K562 (cell line): Measurements from ENCODE around the gene POT1. TPM values are rescaled to one million over a fixed set of nuclear protein-coding genes. Genes with fewer than 3 reads are reported as not detected.

Experiments
- BRD9 ChIP-seq: fragments of 450-650 bp; IDR thresholded peaks from 2 replicates; pipeline ENCODE4 v1.6.1; 2018; ENCODE audit warnings: low read depth; ENCODE audit not compliant: partially characterized antibody
- CBX5 ChIP-seq: IDR thresholded peaks from 2 replicates; pipeline ENCODE4 v1.6.1; 2014; ENCODE audit warnings: low read depth, borderline replicate concordance
- ETV6 ChIP-seq, 3 experiments: fragments of 150-350 bp in 1 of 3; sonication (generic) in 1 of 3; formaldehyde crosslinking in 1 of 3; IDR thresholded peaks; 2 replicates each; pipeline versions ENCODE4 v1.6.1 to v1.8.0; 2014 to 2022; ENCODE audit warnings: borderline replicate concordance in 2 of 3, low read depth in 2 of 3, antibody characterized with exemption in 1 of 3, low read length in 1 of 3, mild to moderate bottlenecking in 1 of 3, missing genetic modification reagents in 1 of 3
- HDGF ChIP-seq: fragments of 450-650 bp; IDR thresholded peaks from 2 replicates; pipeline ENCODE4 v1.6.1; 2016
- MAZ ChIP-seq, 2 experiments: fragments of 450-650 bp in 1 of 2; sonication (generic) in 1 of 2; formaldehyde crosslinking; IDR thresholded peaks in 1 of 2; conservative IDR thresholded peaks in 1 of 2; 2 replicates each; pipeline versions ENCODE4 v1.4.0 to v1.5.0; 2020; ENCODE audit warnings: mild to moderate bottlenecking in 1 of 2, missing genetic modification reagents in 1 of 2
- MTF1 ChIP-seq: fragments of 250-450 bp; sonication (Bioruptor Pico); IDR thresholded peaks from 2 replicates; pipeline ENCODE4 v1.9.0; 2021; ENCODE audit warnings: moderate library complexity, mild to moderate bottlenecking, inconsistent platforms, borderline replicate concordance
- NCOA2 ChIP-seq, 2 experiments: fragments of 450-650 bp; IDR thresholded peaks; 2 replicates each; pipeline ENCODE4 v1.6.1; 2018; ENCODE audit warnings: mild to moderate bottlenecking in 2 of 2, moderate library complexity in 1 of 2; ENCODE audit not compliant: partially characterized antibody in 2 of 2
- POU5F1 ChIP-seq: fragments of 150-350 bp; IDR thresholded peaks from 2 replicates; pipeline ENCODE4 v1.6.1; 2014; ENCODE audit warnings: borderline replicate concordance, low read length, low read depth, mild to moderate bottlenecking; ENCODE audit not compliant: partially characterized antibody
- RBM25 ChIP-seq: fragments of 200-400 bp; formaldehyde crosslinking; IDR thresholded peaks from 2 replicates; pipeline ENCODE4 v1.6.1; 2018; ENCODE audit warnings: low read length, low read depth, moderate library complexity; ENCODE audit not compliant: severe bottlenecking
- SMC3 ChIP-seq: conservative IDR thresholded peaks from 2 replicates; pipeline ENCODE4 v1.6.1; 2011; ENCODE audit warnings: low read depth, low read length, improper control_type of control experiment; ENCODE audit not compliant: insufficient read depth
- SOX6 ChIP-seq: fragments of 450-650 bp; IDR thresholded peaks from 2 replicates; pipeline ENCODE4 v1.6.1; 2014; ENCODE audit warnings: mild to moderate bottlenecking
- THRAP3 ChIP-seq: fragments of 450-650 bp; IDR thresholded peaks from 2 replicates; pipeline ENCODE4 v1.6.1; 2016; ENCODE audit warnings: mild to moderate bottlenecking, inconsistent platforms, borderline replicate concordance
- ZFP1 ChIP-seq: fragments of 450-650 bp; formaldehyde crosslinking; IDR thresholded peaks from 2 replicates; pipeline ENCODE4 v1.4.0; 2020; ENCODE audit warnings: mild to moderate bottlenecking, mixed read lengths
- ZNF175 ChIP-seq: fragments of 200-800 bp; sonication (Bioruptor generic); IDR thresholded peaks from 2 replicates; pipeline ENCODE4 v1.6.1; 2016; ENCODE audit warnings: low read depth, mild to moderate bottlenecking, missing genetic modification characterization, missing compliant biosample characterization
- polyA plus RNA-seq, 8 experiments: library from polyadenylated mRNA; depleted of rRNA in 4 of 8; stranded (reverse) in 5 of 8; unstranded in 3 of 8; fragments of >200 nt; fragmentation: Nextera tagmentation in 2 of 8; fragmentation: Illumina TruSeq in 1 of 8; extraction: Ambion mirVana in 2 of 8; extraction: Trizol in 1 of 8; gene quantifications; 2 replicates each; pipeline versions ENCODE4 v1.2.1 to v1.2.3, GENCODE V29; 2011 to 2014; ENCODE audit warnings: inconsistent platforms in 1 of 8, missing spikeins in 1 of 8
- total RNA-seq, 7 experiments: library from RNA; depleted of rRNA in 6 of 7; stranded (reverse); fragments of >200 nt in 6 of 7; fragmentation: Illumina TruSeq in 2 of 7; extraction: Trizol in 2 of 7; gene quantifications; 2 replicates each; pipeline versions ENCODE4 v1.2.1 to v1.2.3, GENCODE V29; 2011 to 2021; ENCODE audit warnings: low replicate concordance in 1 of 7
- TF ChIP-seq, protein P1 (sequence below): IDR thresholded peaks from 3 replicates; pipeline ENCODE4 v1.6.1; 2011; ENCODE audit warnings: borderline replicate concordance, mild to moderate bottlenecking, moderate library complexity; ENCODE audit not compliant: insufficient read length; ENCODE audit errors: extremely low read depth
- TF ChIP-seq, protein P2 (sequence below): IDR thresholded peaks from 3 replicates; pipeline ENCODE4 v1.6.1; 2011; ENCODE audit warnings: borderline replicate concordance, mild to moderate bottlenecking; ENCODE audit not compliant: insufficient read length, insufficient read depth
- TF ChIP-seq, protein P3 (sequence below): IDR thresholded peaks from 2 replicates; pipeline ENCODE4 v1.6.1; 2011; ENCODE audit not compliant: insufficient read length; ENCODE audit errors: extremely low read depth
- TF ChIP-seq, protein P4 (sequence below): fragments of 450-650 bp; IDR thresholded peaks from 2 replicates; pipeline ENCODE4 v1.7.0; 2016; ENCODE audit warnings: borderline replicate concordance

POT1 gene
- total and polyA plus RNA-seq, 9 of the 15 experiments (the other 6 are each of a cell fraction or from before 2014, with no cell fraction given) = 37.9 to 140 (median 63.6) TPM

DNA sequence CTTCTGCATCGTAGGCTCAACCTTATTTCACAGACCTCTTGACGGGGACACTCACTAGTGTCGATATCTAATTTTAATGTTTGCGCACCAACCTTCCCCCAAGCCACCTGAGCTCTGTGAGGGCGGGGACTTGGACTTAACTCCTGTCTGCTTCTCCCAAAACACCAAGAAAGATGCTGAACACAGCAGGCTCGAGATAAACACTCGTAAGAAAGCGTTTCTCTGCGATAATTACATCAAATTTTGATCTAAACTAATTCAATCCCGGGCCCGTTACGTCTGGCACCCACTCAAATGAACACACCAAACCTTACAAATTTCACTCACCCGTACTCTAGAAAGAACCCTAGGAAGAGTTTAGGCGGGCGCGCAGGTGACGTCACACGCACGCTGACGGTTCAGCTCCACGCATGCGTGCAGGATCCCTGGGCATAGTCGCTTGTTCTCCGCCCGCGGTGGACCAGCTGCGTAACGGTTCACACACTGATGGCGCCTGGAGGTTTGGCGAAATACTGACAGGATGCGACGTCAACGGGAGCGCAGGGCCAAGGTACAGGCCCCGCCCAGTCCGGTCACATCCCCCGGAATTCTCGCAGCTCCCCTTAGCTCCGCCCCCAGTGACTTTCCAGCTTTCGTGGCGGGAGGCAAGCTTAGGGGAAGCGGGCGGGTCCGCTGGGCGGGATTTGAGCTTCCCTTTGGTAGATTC, at the start of gene POT1 (continued):
- TF ChIP-seq, protein P1, sequence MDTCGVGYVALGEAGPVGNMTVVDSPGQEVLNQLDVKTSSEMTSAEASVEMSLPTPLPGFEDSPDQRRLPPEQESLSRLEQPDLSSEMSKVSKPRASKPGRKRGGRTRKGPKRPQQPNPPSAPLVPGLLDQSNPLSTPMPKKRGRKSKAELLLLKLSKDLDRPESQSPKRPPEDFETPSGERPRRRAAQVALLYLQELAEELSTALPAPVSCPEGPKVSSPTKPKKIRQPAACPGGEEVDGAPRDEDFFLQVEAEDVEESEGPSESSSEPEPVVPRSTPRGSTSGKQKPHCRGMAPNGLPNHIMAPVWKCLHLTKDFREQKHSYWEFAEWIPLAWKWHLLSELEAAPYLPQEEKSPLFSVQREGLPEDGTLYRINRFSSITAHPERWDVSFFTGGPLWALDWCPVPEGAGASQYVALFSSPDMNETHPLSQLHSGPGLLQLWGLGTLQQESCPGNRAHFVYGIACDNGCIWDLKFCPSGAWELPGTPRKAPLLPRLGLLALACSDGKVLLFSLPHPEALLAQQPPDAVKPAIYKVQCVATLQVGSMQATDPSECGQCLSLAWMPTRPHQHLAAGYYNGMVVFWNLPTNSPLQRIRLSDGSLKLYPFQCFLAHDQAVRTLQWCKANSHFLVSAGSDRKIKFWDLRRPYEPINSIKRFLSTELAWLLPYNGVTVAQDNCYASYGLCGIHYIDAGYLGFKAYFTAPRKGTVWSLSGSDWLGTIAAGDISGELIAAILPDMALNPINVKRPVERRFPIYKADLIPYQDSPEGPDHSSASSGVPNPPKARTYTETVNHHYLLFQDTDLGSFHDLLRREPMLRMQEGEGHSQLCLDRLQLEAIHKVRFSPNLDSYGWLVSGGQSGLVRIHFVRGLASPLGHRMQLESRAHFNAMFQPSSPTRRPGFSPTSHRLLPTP = no peak
- no peak for TF ChIP-seq SMC3
- TF ChIP-seq POU5F1 = no peak
- TF ChIP-seq CBX5 = peak; percentile 73; the same call in 1 of the 2 replicates
- no peak for TF ChIP-seq ZFP1 (CRISPR knock-in tag)
- no peak for TF ChIP-seq RBM25
- no peak for TF ChIP-seq ETV6 (IDR thresholded peaks at IDR 0.05; ENCODE audit: borderline replicate concordance in 1 of 2, low read depth in 2 of 2, low read length in 1 of 2)
- no peak for TF ChIP-seq ETV6 (CRISPR knock-in tag; IDR thresholded peaks at IDR 0.05; ENCODE audit: borderline replicate concordance)
- peak; percentile 60 for TF ChIP-seq SOX6
- TF ChIP-seq, protein P2, sequence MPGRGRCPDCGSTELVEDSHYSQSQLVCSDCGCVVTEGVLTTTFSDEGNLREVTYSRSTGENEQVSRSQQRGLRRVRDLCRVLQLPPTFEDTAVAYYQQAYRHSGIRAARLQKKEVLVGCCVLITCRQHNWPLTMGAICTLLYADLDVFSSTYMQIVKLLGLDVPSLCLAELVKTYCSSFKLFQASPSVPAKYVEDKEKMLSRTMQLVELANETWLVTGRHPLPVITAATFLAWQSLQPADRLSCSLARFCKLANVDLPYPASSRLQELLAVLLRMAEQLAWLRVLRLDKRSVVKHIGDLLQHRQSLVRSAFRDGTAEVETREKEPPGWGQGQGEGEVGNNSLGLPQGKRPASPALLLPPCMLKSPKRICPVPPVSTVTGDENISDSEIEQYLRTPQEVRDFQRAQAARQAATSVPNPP = no peak
- no peak for TF ChIP-seq HDGF
- TF ChIP-seq, protein P3, sequence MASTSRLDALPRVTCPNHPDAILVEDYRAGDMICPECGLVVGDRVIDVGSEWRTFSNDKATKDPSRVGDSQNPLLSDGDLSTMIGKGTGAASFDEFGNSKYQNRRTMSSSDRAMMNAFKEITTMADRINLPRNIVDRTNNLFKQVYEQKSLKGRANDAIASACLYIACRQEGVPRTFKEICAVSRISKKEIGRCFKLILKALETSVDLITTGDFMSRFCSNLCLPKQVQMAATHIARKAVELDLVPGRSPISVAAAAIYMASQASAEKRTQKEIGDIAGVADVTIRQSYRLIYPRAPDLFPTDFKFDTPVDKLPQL = no peak
- peak; percentile 57 for TF ChIP-seq BRD9
- TF ChIP-seq THRAP3 = no peak
- peak; percentile 38; the same call in 1 of the 2 replicates for TF ChIP-seq ZNF175 (CRISPR knock-in tag)
- peak; percentile 79 to 83 for TF ChIP-seq MAZ (CRISPR knock-in tag; conservative IDR thresholded peaks at IDR 0.05 in 1 of 2, IDR thresholded peaks at IDR 0.05 in 1 of 2)
- TF ChIP-seq NCOA2 (IDR thresholded peaks at IDR 0.05; ENCODE audit: partially characterized antibody in 2 of 2) = no peak
- TF ChIP-seq MTF1 = no peak
- TF ChIP-seq, protein P4, sequence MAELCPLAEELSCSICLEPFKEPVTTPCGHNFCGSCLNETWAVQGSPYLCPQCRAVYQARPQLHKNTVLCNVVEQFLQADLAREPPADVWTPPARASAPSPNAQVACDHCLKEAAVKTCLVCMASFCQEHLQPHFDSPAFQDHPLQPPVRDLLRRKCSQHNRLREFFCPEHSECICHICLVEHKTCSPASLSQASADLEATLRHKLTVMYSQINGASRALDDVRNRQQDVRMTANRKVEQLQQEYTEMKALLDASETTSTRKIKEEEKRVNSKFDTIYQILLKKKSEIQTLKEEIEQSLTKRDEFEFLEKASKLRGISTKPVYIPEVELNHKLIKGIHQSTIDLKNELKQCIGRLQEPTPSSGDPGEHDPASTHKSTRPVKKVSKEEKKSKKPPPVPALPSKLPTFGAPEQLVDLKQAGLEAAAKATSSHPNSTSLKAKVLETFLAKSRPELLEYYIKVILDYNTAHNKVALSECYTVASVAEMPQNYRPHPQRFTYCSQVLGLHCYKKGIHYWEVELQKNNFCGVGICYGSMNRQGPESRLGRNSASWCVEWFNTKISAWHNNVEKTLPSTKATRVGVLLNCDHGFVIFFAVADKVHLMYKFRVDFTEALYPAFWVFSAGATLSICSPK = 0 out of 2 replicates have a peak, but pooled peaks have one; percentile 69
